Measurements from ENCODE around the gene ANKRD40.

DNA sequence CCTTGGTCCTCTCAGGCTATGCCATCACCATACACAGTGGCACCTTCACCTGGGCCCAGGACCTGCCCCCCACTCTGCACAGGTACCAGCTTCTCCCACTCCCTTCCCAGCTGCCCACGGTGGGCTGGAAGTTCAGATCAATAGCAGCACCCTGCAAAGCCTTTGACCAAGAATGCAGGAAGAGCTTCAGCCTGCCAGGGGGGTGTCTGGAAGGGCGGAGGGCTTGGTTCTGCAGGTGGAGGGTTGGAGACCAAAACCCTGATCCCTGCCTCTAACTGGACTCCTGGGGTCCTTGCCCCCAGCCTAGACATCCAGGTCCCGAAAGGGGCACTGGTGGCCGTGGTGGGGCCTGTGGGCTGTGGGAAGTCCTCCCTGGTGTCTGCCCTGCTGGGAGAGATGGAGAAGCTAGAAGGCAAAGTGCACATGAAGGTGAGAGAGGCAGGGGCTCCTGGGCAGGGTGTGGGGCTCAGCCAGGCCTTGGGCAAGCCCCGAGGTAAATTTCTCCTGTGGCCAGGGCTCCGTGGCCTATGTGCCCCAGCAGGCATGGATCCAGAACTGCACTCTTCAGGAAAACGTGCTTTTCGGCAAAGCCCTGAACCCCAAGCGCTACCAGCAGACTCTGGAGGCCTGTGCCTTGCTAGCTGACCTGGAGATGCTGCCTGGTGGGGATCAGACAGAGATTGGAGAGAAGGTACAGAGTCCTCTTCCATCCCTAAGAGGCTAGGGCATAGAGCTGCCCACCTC lies 38.7 kb downstream of the ANKRD40 start:
- TF ChIP-seq, protein P1, sequence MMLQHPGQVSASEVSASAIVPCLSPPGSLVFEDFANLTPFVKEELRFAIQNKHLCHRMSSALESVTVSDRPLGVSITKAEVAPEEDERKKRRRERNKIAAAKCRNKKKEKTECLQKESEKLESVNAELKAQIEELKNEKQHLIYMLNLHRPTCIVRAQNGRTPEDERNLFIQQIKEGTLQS (IDR thresholded peaks at IDR 0.05): no peak
- no peak for TF ChIP-seq CTCF (IDR thresholded peaks at IDR 0.05 in 2 of 3, conservative IDR thresholded peaks at IDR 0.05 in 1 of 3; ENCODE audit: borderline replicate concordance in 1 of 3, insufficient read depth in 1 of 3, low read depth in 2 of 3, low read length in 2 of 3)
